T-helper 1 cell (primary cell): ENCODE data around the gene SLC39A11.
A peak's percentile ranks its signal among the peaks of the same experiment; 100 is the strongest.
"Not testable (repeated sequence)": the region's sequence is repeated elsewhere in the genome, so short reads cannot be mapped to it uniquely, and the experiment has no call there.

ENCODE experiments used
- DNase-seq, 5 donors: peaks; one replicate each; pipeline ENCODE4 v3.0.0-alpha.2; 2012 to 2020

SLC39A11 gene

DNA sequence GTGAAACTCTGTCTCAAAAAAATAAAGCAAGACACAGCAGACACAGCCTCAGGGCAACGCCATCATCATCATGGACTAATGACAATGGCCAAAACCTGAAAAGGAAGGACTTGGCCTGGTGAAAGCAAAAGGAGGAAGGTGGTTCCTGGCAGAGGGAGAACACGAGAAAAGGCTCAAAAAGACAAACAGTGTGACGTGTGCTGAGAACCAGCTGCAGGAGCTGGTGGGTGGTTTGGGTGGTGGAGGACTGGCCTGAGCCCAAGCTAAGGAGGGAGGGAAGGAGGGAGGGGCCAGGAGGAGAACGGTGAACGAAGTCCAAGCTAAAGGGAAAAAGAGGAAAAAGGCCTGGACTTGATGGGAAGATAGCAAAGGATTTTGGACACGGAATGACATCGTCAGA, 85.1 kb downstream of the SLC39A11 start:
- no peak for DNase-seq

GRCh38 chr17:73005360-73005759, 87.1 kb downstream of the SLC39A11 start:
- DNase-seq: no peak

GRCh38 chr17:73003487-73003886, 89.0 kb downstream of the SLC39A11 start:
- DNase-seq: no peak

- no peak for DNase-seq
Observed at GRCh38 chr17:73000832-73001231, 91.7 kb downstream of the SLC39A11 start.

GRCh38 chr17:72999474-72999873, 93.0 kb downstream of the SLC39A11 start:
- not testable (repeated sequence) for DNase-seq

- DNase-seq: no peak
Observed at GRCh38 chr17:72998343-72998742, 94.1 kb downstream of the SLC39A11 start.

- no peak for DNase-seq
Observed at GRCh38 chr17:72997559-72997958, 94.9 kb downstream of the SLC39A11 start.

DNA sequence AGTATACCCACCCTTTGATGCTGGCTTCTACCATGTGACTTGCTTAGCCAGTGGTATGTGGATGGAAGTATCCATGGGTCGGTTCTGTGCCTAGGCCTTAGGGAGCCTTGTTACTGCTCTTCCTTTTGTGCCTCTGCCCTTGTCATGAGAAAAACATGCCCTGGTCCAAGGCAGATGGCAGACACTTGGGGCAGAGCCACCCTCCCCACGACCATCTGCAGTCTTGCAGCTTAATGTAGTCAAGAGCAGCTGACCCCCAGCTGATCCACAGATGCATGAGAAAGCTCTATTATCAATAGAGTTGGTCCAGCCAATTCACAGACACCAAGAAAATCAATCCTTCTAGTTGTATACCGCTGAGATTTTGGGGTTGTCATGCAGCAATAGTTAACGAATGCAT, 95.7 kb downstream of the SLC39A11 start:
- no peak for DNase-seq

DNA sequence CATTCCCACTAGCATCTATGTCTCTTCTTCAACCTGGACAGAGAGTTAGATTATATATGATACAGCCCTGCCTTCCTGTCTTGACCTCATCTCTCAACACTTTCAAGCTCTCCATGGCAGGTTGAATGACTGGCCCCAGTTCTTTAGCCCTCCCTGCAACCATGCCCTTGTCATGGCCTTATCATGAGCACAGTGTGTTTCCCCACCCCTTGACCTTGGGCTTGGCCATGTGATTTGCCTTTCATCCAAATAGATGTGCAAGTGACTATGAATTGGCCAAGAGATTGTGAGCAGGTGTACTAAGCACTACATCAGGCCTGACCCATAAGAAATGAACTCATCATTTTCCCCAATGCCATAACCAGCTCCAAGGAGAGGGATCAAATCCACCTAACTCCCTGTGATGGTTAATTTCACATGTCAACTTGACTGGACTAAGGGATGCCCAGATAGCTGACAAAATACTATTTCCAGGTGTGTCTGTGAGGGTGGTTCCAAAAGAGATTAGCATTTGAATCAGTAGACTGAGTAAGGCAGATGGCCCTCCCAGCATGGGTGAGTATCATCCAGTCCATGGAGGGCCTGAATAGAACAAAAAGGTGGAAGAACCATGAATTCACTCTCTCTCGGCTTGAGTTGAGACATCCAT, 97.4 kb downstream of the SLC39A11 start:
- DNase-seq: no peak

- DNase-seq: not testable (repeated sequence)
Observed at GRCh38 chr17:72992783-72993467, 99.6 kb downstream of the SLC39A11 start.

DNA sequence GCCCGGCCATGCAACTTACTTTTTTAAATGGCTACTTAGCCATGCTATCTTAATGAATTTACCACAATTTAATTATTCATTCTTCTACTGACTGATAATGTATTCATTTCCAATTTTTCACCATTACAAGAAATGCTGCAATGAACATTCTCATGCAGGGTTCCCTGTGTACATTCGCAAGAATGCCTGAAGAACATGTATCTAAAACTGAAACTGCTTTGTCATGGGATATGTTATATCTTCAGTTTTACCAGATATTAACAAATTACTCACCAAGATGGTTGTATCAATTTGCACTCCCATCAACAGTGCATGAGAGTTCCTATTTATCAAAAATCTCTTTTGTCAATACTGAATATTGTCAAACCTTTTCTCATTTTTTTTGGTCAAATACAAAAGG, 100.8 kb downstream of the SLC39A11 start:
- DNase-seq: no peak

DNA sequence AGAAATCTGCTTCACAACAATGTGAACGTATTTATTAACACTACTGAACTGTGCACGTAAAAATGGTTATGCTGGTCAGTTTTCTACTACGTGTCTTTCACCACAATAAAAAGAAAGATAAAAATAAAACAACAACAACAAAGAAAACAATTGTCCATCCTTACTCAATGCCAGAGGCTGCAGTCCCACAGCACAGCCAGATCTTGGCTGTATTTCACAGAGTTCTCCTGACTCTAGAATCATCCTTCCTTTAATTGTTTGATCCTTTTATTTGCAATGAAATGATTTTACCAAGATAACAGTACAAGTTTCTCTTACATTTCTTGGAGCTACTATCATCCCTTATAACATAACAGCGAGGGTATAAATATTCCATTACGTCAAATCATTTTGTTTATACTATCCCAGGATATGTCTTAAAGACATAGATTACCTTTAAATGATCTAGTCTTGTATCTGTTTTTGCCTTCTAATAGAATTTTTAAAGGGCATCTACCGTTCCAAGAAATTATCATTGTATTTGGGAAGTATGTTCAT, 103.3 kb downstream of the SLC39A11 start:
- no peak for DNase-seq

GRCh38 chr17:72988451-72988850, 104.0 kb downstream of the SLC39A11 start:
- DNase-seq: no peak

DNA sequence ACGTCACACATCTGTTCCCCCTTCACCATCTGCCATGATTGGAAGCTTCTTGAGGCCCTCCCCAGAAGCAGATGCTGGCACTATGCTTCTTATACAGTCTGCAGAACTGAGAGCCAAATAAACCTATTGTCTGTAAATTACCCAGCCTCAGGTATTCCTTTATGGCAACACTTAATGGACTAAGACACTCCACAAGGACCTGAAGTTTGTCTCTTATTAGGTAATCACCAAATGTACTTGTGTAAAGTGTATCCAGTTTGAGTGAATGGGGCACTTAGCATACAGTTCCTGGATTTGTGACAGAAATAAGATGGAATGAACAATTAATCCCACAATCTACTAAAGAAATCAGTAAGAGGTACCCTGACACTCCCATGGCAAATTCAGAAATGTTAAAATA, 105.3 kb downstream of the SLC39A11 start:
- no peak for DNase-seq

- peak in 4 of 5 donors; percentile 14 to 43 (median 26) for DNase-seq
Observed at GRCh38 chr17:72985882-72986720, 106.4 kb downstream of the SLC39A11 start.

- DNase-seq: no peak
Observed at GRCh38 chr17:72984926-72985325, 107.6 kb downstream of the SLC39A11 start.

- DNase-seq: no peak
Observed at GRCh38 chr17:72984145-72984925, 108.2 kb downstream of the SLC39A11 start.

DNA sequence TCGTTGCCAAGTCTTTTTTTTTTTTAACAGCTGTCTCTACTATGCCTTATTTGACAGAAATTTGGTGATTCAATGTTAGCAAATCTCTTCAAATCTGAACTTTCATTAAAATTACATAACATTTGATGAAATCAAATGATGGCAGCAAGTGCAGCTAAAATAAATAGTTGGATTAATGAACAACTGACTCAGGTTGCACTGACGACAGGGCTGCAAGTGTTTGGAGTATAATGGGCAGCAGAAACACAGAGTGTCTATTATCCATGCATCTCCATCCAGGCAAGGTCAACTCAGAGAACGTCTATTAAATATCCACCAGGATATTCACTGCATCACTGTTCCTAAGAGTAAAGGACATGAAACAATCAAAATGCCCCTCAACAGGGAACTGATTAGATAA, 109.8 kb downstream of the SLC39A11 start:
- DNase-seq: no peak

DNA sequence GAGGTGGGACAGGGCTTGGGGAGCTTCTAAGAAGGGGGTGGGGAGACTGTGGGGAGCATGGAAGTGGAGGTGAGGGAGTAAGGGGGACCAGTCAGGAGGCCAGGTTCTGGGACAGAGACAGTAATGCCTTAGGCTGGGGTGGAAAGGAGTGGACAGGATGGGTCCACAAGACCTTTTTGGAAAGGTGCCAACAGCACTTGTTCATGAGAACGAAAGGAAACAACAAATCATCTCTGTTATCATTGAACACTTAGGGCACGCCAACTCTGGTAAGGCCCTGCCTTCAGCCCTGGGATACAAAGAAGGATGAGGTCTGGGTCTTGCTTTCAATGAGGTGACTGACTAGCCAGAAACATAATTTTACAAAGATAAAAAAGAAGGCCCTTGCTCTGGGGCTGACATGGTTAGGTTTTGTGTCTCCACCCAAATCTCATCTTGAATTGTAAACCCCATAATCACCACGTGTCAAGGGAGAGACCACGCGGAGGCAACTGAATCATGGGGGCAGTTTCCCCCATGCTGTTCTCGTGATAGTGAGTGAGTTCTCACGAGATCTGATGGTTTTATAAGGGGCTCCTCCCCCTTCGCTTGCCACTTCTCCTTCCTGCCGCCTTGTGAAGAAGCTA, 113.8 kb downstream of the SLC39A11 start:
- DNase-seq: no peak

- no peak for DNase-seq
Observed at GRCh38 chr17:72977771-72978417, 114.6 kb downstream of the SLC39A11 start.

DNA sequence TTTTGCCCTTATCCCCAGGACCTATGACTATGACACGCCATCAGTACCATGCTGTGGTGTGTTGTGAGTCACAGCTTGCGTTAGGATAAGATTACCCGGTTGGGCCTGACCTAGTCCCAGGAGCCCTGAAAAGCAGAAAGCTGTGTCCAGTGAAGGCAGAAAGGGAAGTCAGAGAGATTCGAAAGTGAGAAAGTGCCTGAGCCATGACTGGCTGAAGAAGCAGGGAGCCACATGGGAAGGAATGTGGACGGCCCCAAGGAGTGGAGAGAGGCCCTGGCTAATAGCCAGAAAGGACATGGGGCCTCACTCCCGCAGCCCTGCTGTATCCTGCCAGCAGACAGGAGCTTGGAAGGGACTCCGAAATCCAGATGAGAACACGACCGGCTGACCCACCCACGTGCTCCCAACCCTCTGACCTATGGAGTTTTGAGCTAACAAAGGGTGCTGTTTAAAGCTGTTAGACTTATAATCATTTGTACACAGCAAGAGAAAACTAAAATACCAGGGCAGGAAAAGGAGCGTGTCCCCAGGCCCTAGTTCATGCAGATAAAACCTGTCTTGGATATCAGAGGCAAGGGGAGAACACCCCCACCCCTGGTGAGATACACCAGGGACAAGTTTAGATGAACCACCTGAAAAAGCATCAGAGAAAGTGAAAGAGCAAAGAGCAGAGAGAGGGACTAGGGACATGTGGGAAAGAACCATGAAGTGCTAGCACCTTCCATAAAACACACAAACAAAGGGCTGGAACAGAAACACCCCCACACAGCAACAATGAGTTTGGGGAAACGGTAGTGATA, 115.3 kb downstream of the SLC39A11 start:
- no peak for DNase-seq
